Bronchial epithelial cell (primary cell): Measurements from ENCODE around the gene APPL2. TPM values are rescaled to one million over a fixed set of nuclear protein-coding genes. Genes with fewer than 3 reads are reported as not detected.
A peak's percentile ranks its signal among the peaks of the same experiment; 100 is the strongest.

Experiments
- DNase-seq: peaks from one replicate; pipeline ENCODE4 v3.0.0-alpha.2; 2010; ENCODE audit warnings: low read depth
- FAIRE-seq: peaks from 2 replicates; lab custom pipeline; 2011; peaks lifted over from hg19 to GRCh38; lab: Jason Lieb, UNC
- H3K27me3 ChIP-seq: 2 replicates; pipeline ENCODE4 v1.5.1; 2011; ENCODE audit warnings: low read length; ENCODE audit not compliant: control insufficient read depth, insufficient read depth
- H3K36me3 ChIP-seq: 2 replicates; pipeline ENCODE4 v1.5.1; 2011; ENCODE audit warnings: low read length; ENCODE audit not compliant: control insufficient read depth, insufficient read depth
- H3K4me3 ChIP-seq: 2 replicates; pipeline ENCODE4 v1.5.1; 2011; ENCODE audit warnings: mild to moderate bottlenecking, low read depth, low read length, control low read depth
- CTCF ChIP-seq: IDR thresholded peaks from 2 replicates; pipeline ENCODE4 v1.5.1; 2011; ENCODE audit warnings: mild to moderate bottlenecking, moderate library complexity, low read length, control low read depth, inconsistent platforms; ENCODE audit not compliant: insufficient read depth, severe bottlenecking
- total RNA-seq: library from RNA; depleted of rRNA; stranded (reverse); fragments of >200 nt; gene quantifications from 2 replicates; pipeline ENCODE4 v1.2.1, GENCODE V29; 2014

The APPL2 gene
- total RNA-seq, 1 donor from 2014 or later: 23.2 TPM

- no peak for TF ChIP-seq CTCF
- FAIRE-seq (no peak), DNase-seq (no peak)
- Histone ChIP-seq H3K4me3 (no peak overlapping the region), H3K36me3 (no peaks in the 10 kb centered on the region), H3K27me3 (no peaks in the 10 kb centered on the region)
Measured at GRCh38 chr12:105237666-105238065, 1.7 kb upstream of the APPL2 start.

GRCh38 chr12:105235281-105235731, 668 bp downstream of the APPL2 start:
- H3K27me3 ChIP-seq: no peaks in the 10 kb centered on the region
- DNase-seq (peak; percentile 71), FAIRE-seq (no peak)
- TF ChIP-seq CTCF: no peak
- H3K36me3 ChIP-seq: no peaks in the 10 kb centered on the region
- H3K4me3 ChIP-seq: peak overlapping the region; percentile 72

- no peak overlapping the region for H3K4me3 ChIP-seq
- DNase-seq (no peak), FAIRE-seq (no peak)
- no peaks in the 10 kb centered on the region for H3K27me3 ChIP-seq
- TF ChIP-seq CTCF: no peak
- H3K36me3 ChIP-seq: no peaks in the 10 kb centered on the region
Measured at GRCh38 chr12:105234197-105234596, 1.8 kb downstream of the APPL2 start.

GRCh38 chr12:105233041-105233905, 2.7 kb downstream of the APPL2 start:
- no peak overlapping the region for H3K4me3 ChIP-seq
- no peak for DNase-seq
- peaks cover 1% of the 10 kb centered on the region for H3K36me3 ChIP-seq
- no peak for TF ChIP-seq CTCF
- FAIRE-seq: no peak
- H3K27me3 ChIP-seq: no peaks in the 10 kb centered on the region

- H3K4me3 ChIP-seq: no peak overlapping the region
- no peak for TF ChIP-seq CTCF
- H3K27me3 ChIP-seq: no peaks in the 10 kb centered on the region
- no peak for DNase-seq
- peaks cover 4% of the 10 kb centered on the region for H3K36me3 ChIP-seq
- no peak for FAIRE-seq
Measured at GRCh38 chr12:105231396-105231795, 4.6 kb downstream of the APPL2 start.
